HepG2 (cell line): ENCODE measurements around the gene RPS6KB2. TPM values are rescaled to one million over a fixed set of nuclear protein-coding genes. Genes with fewer than 3 reads are reported as not detected.
"Not testable (repeated sequence)": the region's sequence is repeated elsewhere in the genome, so short reads cannot be mapped to it uniquely, and the experiment has no call there.

Experiments
- ATAC-seq: fragments of 200-7000 bp; cut with Tn5 transposase; 3 replicates; pipeline ENCODE4 v1.9.1; 2020; ENCODE audit warnings: mild to moderate bottlenecking, moderate library complexity
- BruUV-seq: library from RNA; stranded (reverse); fragments of 400-500 nt; replicated peaks from 2 replicates; lab custom pipeline; 2021; lab: Mats Ljungman, UMichigan
- CTCF ChIA-PET: fragments of 300-600 bp; formaldehyde crosslinking; extraction: SDS; loops from one replicate; lab custom pipeline; 2021; ENCODE audit warnings: low total read pairs, inconsistent platforms, low intra/inter-chr PET ratio; lab: Yijun Ruan, JAX
- POLR2A ChIA-PET: fragments of 350-600 bp; sonication (Branson Sonifier 250); formaldehyde crosslinking; loops from one replicate; lab custom pipeline; 2020; ENCODE audit warnings: antibody characterized with exemption, inconsistent platforms; lab: Yijun Ruan, JAX
- DNase-seq: peaks from one replicate; pipeline ENCODE4 v3.0.0-alpha.2; 2015; ENCODE audit warnings: low spot score
- FAIRE-seq: peaks from 3 replicates; lab custom pipeline; 2011; peaks lifted over from hg19 to GRCh38; lab: Jason Lieb, UNC
- H2AFZ ChIP-seq: one replicate; pipeline ENCODE4 v1.6.1; 2011; ENCODE audit warnings: low read length, inconsistent platforms
- H3K27ac ChIP-seq: fragments of 300-600 bp; 3 replicates; pipeline ENCODE4 v1.8.0; 2011; ENCODE audit warnings: mixed run types, mild to moderate bottlenecking, mixed read lengths, low read length, inconsistent platforms; ENCODE audit not compliant: insufficient read depth; ENCODE audit errors: extremely low read length
- H3K27me3 ChIP-seq, 2 experiments: fragments of 200-600 bp in 1 of 2; 2 replicates in 1 of 2; 3 replicates in 1 of 2; pipeline versions ENCODE4 v1.6.0 to v1.8.0; 2011; ENCODE audit warnings: low read length in 2 of 2, mild to moderate bottlenecking in 2 of 2, moderate library complexity in 2 of 2, inconsistent platforms in 1 of 2; ENCODE audit not compliant: insufficient read depth in 2 of 2, control insufficient read depth in 1 of 2
- H3K36me3 ChIP-seq, 2 experiments: fragments of 200-600 bp in 1 of 2; replicated peaks in 1 of 2; 2 replicates in 1 of 2; 3 replicates in 1 of 2; pipeline versions ENCODE4 v1.5.1 to v1.8.0; 2011; ENCODE audit warnings: low read length in 2 of 2, inconsistent platforms in 1 of 2; ENCODE audit not compliant: insufficient read depth in 2 of 2, control insufficient read depth in 1 of 2
- H3K4me1 ChIP-seq: 2 replicates; pipeline ENCODE4 v1.5.1; 2012; ENCODE audit warnings: low read length, inconsistent platforms; ENCODE audit not compliant: insufficient read depth
- H3K4me2 ChIP-seq: 2 replicates; pipeline ENCODE4 v1.6.0; 2011; ENCODE audit warnings: low read depth, low read length, inconsistent platforms
- H3K4me3 ChIP-seq, 3 experiments: fragments of 200-600 bp in 1 of 3; sonication (generic), shearing (Covaris generic) in 1 of 3; replicated peaks in 1 of 3; 2 replicates each; pipeline ENCODE4 v1.5.1; 2011 to 2016; ENCODE audit warnings: low read length in 3 of 3, inconsistent platforms in 2 of 3, low read depth in 2 of 3, mild to moderate bottlenecking in 2 of 3, control low read depth in 1 of 3, mixed read lengths in 1 of 3; ENCODE audit not compliant: insufficient read depth in 1 of 3
- H3K79me2 ChIP-seq: one replicate; pipeline ENCODE4 v1.6.1; 2011; ENCODE audit warnings: low read length, inconsistent platforms; ENCODE audit not compliant: insufficient read depth
- H3K9ac ChIP-seq: 2 replicates; pipeline ENCODE4 v1.6.0; 2011; ENCODE audit warnings: mild to moderate bottlenecking, low read depth, low read length, inconsistent platforms; ENCODE audit not compliant: insufficient read depth
- H3K9me3 ChIP-seq: 2 replicates; pipeline ENCODE4 v1.5.1; 2012; ENCODE audit warnings: mild to moderate bottlenecking, low read length
- H4K20me1 ChIP-seq: 2 replicates; pipeline ENCODE4 v1.6.0; 2011; ENCODE audit warnings: inconsistent platforms, mild to moderate bottlenecking, low read length, moderate library complexity; ENCODE audit not compliant: insufficient read depth
- FOSL2 ChIP-seq: sonication (generic); formaldehyde crosslinking; IDR thresholded peaks from 2 replicates; pipeline ENCODE4 v1.4.0; 2020; ENCODE audit warnings: missing genetic modification reagents
- FOXA3 ChIP-seq: IDR thresholded peaks from 2 replicates; pipeline ENCODE4 v1.6.1; 2016; ENCODE audit warnings: missing genetic modification reagents, missing compliant biosample characterization
- NR2F1 ChIP-seq, 2 experiments: fragments of 450-650 bp in 1 of 2; formaldehyde crosslinking in 1 of 2; IDR thresholded peaks; 2 replicates each; pipeline versions ENCODE4 v1.5.0 to v1.6.1; 2016 to 2020; ENCODE audit warnings: mild to moderate bottlenecking in 1 of 2, missing compliant biosample characterization in 1 of 2, missing genetic modification reagents in 1 of 2, moderate library complexity in 1 of 2
- RXRA ChIP-seq: sonication (generic); formaldehyde crosslinking; IDR thresholded peaks from 2 replicates; pipeline ENCODE4 v1.5.1; 2020; ENCODE audit warnings: missing genetic modification reagents
- SOX6 ChIP-seq, 2 experiments: fragments of 450-650 bp in 1 of 2; sonication (generic) in 1 of 2; formaldehyde crosslinking in 1 of 2; IDR thresholded peaks; 2 replicates each; pipeline versions ENCODE4 v1.4.0 to v1.6.1; 2017 to 2020; ENCODE audit warnings: antibody characterized with exemption in 1 of 2, mild to moderate bottlenecking in 1 of 2, missing genetic modification reagents in 1 of 2
- ZHX2 ChIP-seq, 2 experiments: sonication (generic) in 1 of 2; formaldehyde crosslinking in 1 of 2; IDR thresholded peaks; 2 replicates each; pipeline versions ENCODE4 v1.6.1 to v1.9.0; 2014 to 2022; ENCODE audit warnings: antibody characterized with exemption in 1 of 2, borderline replicate concordance in 1 of 2, inconsistent platforms in 1 of 2, low read depth in 1 of 2, missing genetic modification reagents in 1 of 2
- ZMYM3 ChIP-seq: sonication (generic); formaldehyde crosslinking; IDR thresholded peaks from 2 replicates; pipeline ENCODE4 v1.5.1; 2020; ENCODE audit warnings: mild to moderate bottlenecking, missing genetic modification reagents
- ZNF460 ChIP-seq: sonication (generic); formaldehyde crosslinking; IDR thresholded peaks from 2 replicates; pipeline ENCODE4 v1.5.1; 2020; ENCODE audit warnings: missing genetic modification reagents, mild to moderate bottlenecking, borderline replicate concordance
- ZNF770 ChIP-seq: sonication (generic); formaldehyde crosslinking; IDR thresholded peaks from 2 replicates; pipeline ENCODE4 v1.5.0; 2020; ENCODE audit warnings: mild to moderate bottlenecking, missing genetic modification reagents
- WGBS: methylation state at CpG from one replicate; pipeline ENCODE4 v1.1.6; 2017; ENCODE audit warnings: low lambda C conversion rate; 5-methylcytosine and 5-hydroxymethylcytosine counted together
- in situ Hi-C: cut with HindIII; loops from 2 replicates; pipeline ENCODE4 v1.10.0; 2017; ENCODE audit warnings: low pct_unique_long_range_greater_than_20kb; ENCODE audit not compliant: extremely low pct_ligation_motif_present
- intact Hi-C: fragments of 100-400 bp; cut with micrococcal nuclease; formaldehyde crosslinking; loops from one replicate; pipeline ENCODE4 v1.10.0; 2022; ENCODE audit not compliant: unreplicated experiment
- polyA plus RNA-seq, 8 experiments: library from polyadenylated mRNA; depleted of rRNA in 3 of 8; stranded (reverse) in 7 of 8; unstranded in 1 of 8; fragments of >200 nt; fragmentation: Illumina TruSeq in 4 of 8; extraction: Trizol in 4 of 8; gene quantifications; 2 replicates each; pipeline versions ENCODE4 v1.2.1 to v1.2.3, GENCODE V29; 2011 to 2016; ENCODE audit warnings: low read depth in 4 of 8, missing spikeins in 1 of 8, mixed read lengths in 1 of 8; ENCODE audit not compliant: insufficient read depth in 1 of 8
- total RNA-seq, 5 experiments: library from RNA; depleted of rRNA; stranded (reverse); fragments of >200 nt; fragmentation: Illumina TruSeq; extraction: Trizol; gene quantifications; 2 replicates each; pipeline ENCODE4 v1.2.3, GENCODE V29; 2016; ENCODE audit warnings: low read depth in 1 of 5
- TF ChIP-seq, protein P1 (sequence below): sonication (generic); formaldehyde crosslinking; IDR thresholded peaks from 2 replicates; pipeline ENCODE4 v1.4.0; 2020; ENCODE audit warnings: missing genetic modification reagents, borderline replicate concordance

Gene RPS6KB2
- total and polyA plus RNA-seq, 2 of the 13 experiments (the other 11 are each of a cell fraction or from before 2014, with no cell fraction given), result 52.9 to 54.8 TPM

- intact Hi-C loops; CTCF ChIA-PET; BruUV-seq; H3K9me3 ChIP-seq; H3K27me3 ChIP-seq; H4K20me1 ChIP-seq; H3K36me3 ChIP-seq; TF ChIP-seq SOX6 (IDR thresholded peaks at IDR 0.05); ZHX2 (CRISPR knock-in tag; IDR thresholded peaks at IDR 0.05; ENCODE audit: borderline replicate concordance): not testable (repeated sequence)
- WGBS, result 48% methylated on average over 19 of the region's 19 CpGs
- ATAC-seq (peak; percentile 30), FAIRE-seq (peak; percentile 83), DNase-seq (peak; percentile 50)
- POLR2A ChIA-PET, result interaction anchor here (0.8 to 3.0 kb wide), 10 partner anchors 9 to 74 kb away, joined by 3 to 12 read pairs (median 6); partner anchors contain the start of genes CORO1B, POLD4, PPP1CA and RAD9A
- in situ Hi-C loops, result loop anchor here (5.0 kb wide), 1 partner anchor 35 kb away; no protein-coding TSS in a partner anchor
- Histone ChIP-seq H3K4me2 (peak overlapping the region; percentile 93), H3K27ac (peak overlapping the region; percentile 85), H3K9ac (peak overlapping the region; percentile 97), H3K79me2 (peaks cover 13% of the 10 kb centered on the region), H3K4me3 (peak overlapping the region; percentile 69 to 98 (median 90)), H3K4me1 (peaks cover 40% of the 10 kb centered on the region), H2AFZ (peak overlapping the region; percentile 71)
- TF ChIP-seq SOX6 (CRISPR knock-in tag; IDR thresholded peaks at IDR 0.05) (0 out of 2 replicates have a peak, but pooled peaks have one; percentile 4), ZNF460 (peak; percentile 94), ZHX2 (IDR thresholded peaks at IDR 0.05; ENCODE audit: low read depth) (0 out of 2 replicates have a peak, but pooled peaks have one; percentile 33), RXRA (peak; percentile 78; the same call in 1 of the 2 replicates), NR2F1 (CRISPR knock-in tag; IDR thresholded peaks at IDR 0.05) (peak; percentile 36 to 61; a peak in 2 of 4 replicates), FOXA3 (CRISPR knock-in tag) (0 out of 2 replicates have a peak, but pooled peaks have one; percentile 24), ZMYM3 (CRISPR knock-in tag) (peak; percentile 9; the same call in 1 of the 2 replicates), ZNF770 (CRISPR knock-in tag) (peak; percentile 72), FOSL2 (CRISPR knock-in tag) (peak; percentile 32; the same call in 1 of the 2 replicates)
- TF ChIP-seq, protein P1, sequence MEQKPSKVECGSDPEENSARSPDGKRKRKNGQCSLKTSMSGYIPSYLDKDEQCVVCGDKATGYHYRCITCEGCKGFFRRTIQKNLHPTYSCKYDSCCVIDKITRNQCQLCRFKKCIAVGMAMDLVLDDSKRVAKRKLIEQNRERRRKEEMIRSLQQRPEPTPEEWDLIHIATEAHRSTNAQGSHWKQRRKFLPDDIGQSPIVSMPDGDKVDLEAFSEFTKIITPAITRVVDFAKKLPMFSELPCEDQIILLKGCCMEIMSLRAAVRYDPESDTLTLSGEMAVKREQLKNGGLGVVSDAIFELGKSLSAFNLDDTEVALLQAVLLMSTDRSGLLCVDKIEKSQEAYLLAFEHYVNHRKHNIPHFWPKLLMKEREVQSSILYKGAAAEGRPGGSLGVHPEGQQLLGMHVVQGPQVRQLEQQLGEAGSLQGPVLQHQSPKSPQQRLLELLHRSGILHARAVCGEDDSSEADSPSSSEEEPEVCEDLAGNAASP (CRISPR knock-in tag), result peak; percentile 68; the same call in 1 of the 2 replicates
Measured at GRCh38 chr11:67427364-67427859, 882 bp upstream of the RPS6KB2 start.
